Adrenal gland (tissue), 12 donors: ENCODE data around the gene ATF6B. TPM values are rescaled to one million over a fixed set of nuclear protein-coding genes. Genes with fewer than 3 reads are reported as not detected.
A peak's percentile ranks its signal among the peaks of the same experiment; 100 is the strongest.

ENCODE experiments used
- DNase-seq, 7 donors: peaks; one replicate each; pipeline ENCODE4 v3.0.0-alpha.2; 2019 to 2020
- H3K27ac ChIP-seq, 5 donors: fragments of 200-600 bp; sonication (generic) in 4 of 5; 1 replicate in 3 of 5; 2 replicates in 2 of 5; pipeline versions ENCODE4 v1.5.1 to v1.8.0; 2016 to 2020; ENCODE audit warnings: mild to moderate bottlenecking in 1 of 5
- H3K27me3 ChIP-seq: fragments of 200-600 bp; 2 replicates; pipeline ENCODE4 v1.8.0; 2021
- H3K36me3 ChIP-seq, 2 donors: fragments of 200-600 bp; replicated peaks in 1 of 2; 1 replicate in 1 of 2; 2 replicates in 1 of 2; pipeline versions ENCODE4 v1.5.1 to v1.8.0; 2018 to 2022
- H3K4me1 ChIP-seq, 2 donors: fragments of 200-600 bp; replicated peaks in 1 of 2; 1 replicate in 1 of 2; 2 replicates in 1 of 2; pipeline versions ENCODE4 v1.5.1 to v1.8.0; 2018 to 2021
- H3K4me3 ChIP-seq, 4 donors: fragments of 200-600 bp; sonication (generic) in 3 of 4; one replicate each; pipeline ENCODE4 v1.5.1; 2016 to 2018
- H3K9me3 ChIP-seq, 3 donors: fragments of 200-600 bp; sonication (generic) in 1 of 3; replicated peaks in 1 of 3; 1 replicate in 2 of 3; 2 replicates in 1 of 3; pipeline versions ENCODE4 v1.5.1 to v1.8.0; 2016 to 2021
- CTCF ChIP-seq, 6 experiments: fragments of 450-650 bp in 4 of 6; fragments of 200-600 bp in 2 of 6; sonication (generic) in 1 of 6; IDR thresholded peaks; 1 replicate in 5 of 6; 2 replicates in 1 of 6; pipeline versions ENCODE4 v1.5.1 to v1.8.0; 2016 to 2021; ENCODE audit warnings: antibody characterized with exemption in 6 of 6, mild to moderate bottlenecking in 2 of 6, moderate library complexity in 1 of 6
- POLR2A ChIP-seq, 2 donors: fragments of 450-650 bp; IDR thresholded peaks; one replicate each; pipeline ENCODE4 v1.6.1; 2017; ENCODE audit warnings: antibody characterized with exemption in 2 of 2, mild to moderate bottlenecking in 2 of 2, moderate library complexity in 1 of 2
- WGBS, 4 donors: extraction: QIAGEN DNeasy Blood & Tissue Kit in 2 of 4; methylation state at CpG; one replicate each; pipeline versions ENCODE4 v1.1.5 to v1.1.7; 2013 to 2017; 5-methylcytosine and 5-hydroxymethylcytosine counted together
- intact Hi-C, 2 donors: fragments of 100-400 bp; cut with DNase I; formaldehyde crosslinking; loops; one replicate each; pipeline versions ENCODE4 v1.14.1 to v1.15.0; 2022 to 2023
- polyA plus RNA-seq, 3 donors: library from polyadenylated mRNA; stranded (reverse); fragments of 200-250 nt in 2 of 3; fragments of 350-450 nt in 1 of 3; fragmentation: Illumina TruSeq in 1 of 3; extraction: RNeasy Lipid Tissue Mini Kit (QIAGEN cat#74804) in 1 of 3; gene quantifications; one replicate each; pipeline ENCODE4 v1.2.3, GENCODE V29; 2013 to 2014
- total RNA-seq, 9 donors: library from RNA; depleted of rRNA in 4 of 9; stranded (reverse); fragments of >200 nt in 4 of 9; fragments of 120-200 nt in 1 of 9; fragmentation: NEBNext Ultra II Directional in 1 of 9; extraction: Animal tissue kit (Norgen Biotek cat#: 25700) in 1 of 9; gene quantifications; one replicate each; pipeline versions ENCODE4 v1.1.0 to v1.2.4, GENCODE V29; 2013 to 2023
- donor health status: healthy with polysubstance abuse.
- donor health status: Bipolar disorder and iron deficiency.
- donor health status: DM: yes; HTN: yes; CAD: no.
- donor health status: DM: no; HTN: no; CAD: no.
- donor health status: DM: no; HTN: no; CAD: no.
- donor health status: DM: yes; HTN: yes; CAD: no.

ATF6B gene
- total and polyA plus RNA-seq, 12 donors, result 17.7 to 136 (median 44.2) TPM

- WGBS, 4 donors, result 18 to 24% (median 20%) methylated on average over 17 of the region's 17 CpGs
- H3K27ac ChIP-seq, result peak overlapping the region in 4 of 5 donors; percentile 15 to 67 (median 44)
- intact Hi-C loops, result loop anchor here (5.0 to 10.0 kb wide), 3 partner anchors 38 to 64 kb away; partner anchors contain the start of gene EGFL8 (in 1 of the 2)
- DNase-seq, result peak; percentile 87 to 96 (median 90)
- peaks cover 0 to 82% of the 10 kb centered on the region in 2 donors for H3K36me3 ChIP-seq
- TF ChIP-seq CTCF (IDR thresholded peaks at IDR 0.05), result peak; percentile 84 to 94 (median 90)
- TF ChIP-seq POLR2A (IDR thresholded peaks at IDR 0.05), result no peak
- H3K27me3 ChIP-seq, result no peaks in the 10 kb centered on the region
- no peaks in the 10 kb centered on the region for H3K9me3 ChIP-seq
- H3K4me1 ChIP-seq, result peaks cover 3 to 20% of the 10 kb centered on the region in 2 donors
- no peak overlapping the region for H3K4me3 ChIP-seq
Observed at GRCh38 chr6:32118782-32119628, 9.0 kb downstream of the ATF6B start.

GRCh38 chr6:32117461-32117860 lies 10.6 kb downstream of the ATF6B start:
- no peak overlapping the region for H3K4me3 ChIP-seq
- 80 to 95% (median 85%) methylated on average over 3 to 9 of the region's 9 CpGs for WGBS, 4 donors
- H3K27me3 ChIP-seq, result no peaks in the 10 kb centered on the region
- DNase-seq, result peak in 1 of 7 donors; percentile 48
- no peak for TF ChIP-seq CTCF (IDR thresholded peaks at IDR 0.05)
- TF ChIP-seq POLR2A (IDR thresholded peaks at IDR 0.05), result no peak
- intact Hi-C loops, result loop anchor here (5.0 to 10.0 kb wide), 3 partner anchors 40 to 63 kb away; partner anchors contain the start of gene EGFL8 (in 1 of the 2)
- H3K27ac ChIP-seq, result no peak overlapping the region
- H3K4me1 ChIP-seq, result peaks cover 10 to 34% of the 10 kb centered on the region in 2 donors
- no peaks in the 10 kb centered on the region for H3K9me3 ChIP-seq
- H3K36me3 ChIP-seq, result peaks cover 0 to 73% of the 10 kb centered on the region in 2 donors

GRCh38 chr6:32116674-32117073 lies 11.4 kb downstream of the ATF6B start:
- WGBS, 4 donors, result 90 to 96% (median 92%) methylated on average over 7 of the region's 7 CpGs
- Histone ChIP-seq H3K4me3 (no peak overlapping the region), H3K27ac (peak overlapping the region in 1 of 5 donors; percentile 15), H3K4me1 (peaks cover 10 to 37% of the 10 kb centered on the region in 2 donors), H3K36me3 (peaks cover 0 to 65% of the 10 kb centered on the region in 2 donors), H3K27me3 (no peaks in the 10 kb centered on the region), H3K9me3 (no peaks in the 10 kb centered on the region)
- TF ChIP-seq CTCF (IDR thresholded peaks at IDR 0.05), result peak in 5 of 6 experiments; percentile 10 to 34 (median 25)
- no peak for TF ChIP-seq POLR2A (IDR thresholded peaks at IDR 0.05)
- intact Hi-C loops, result loop anchor here (5.0 to 10.0 kb wide), 3 partner anchors 41 to 62 kb away; partner anchors contain the start of gene EGFL8 (in 1 of the 2)
- peak in 1 of 7 donors; percentile 45 for DNase-seq

GRCh38 chr6:32115623-32116022 lies 12.4 kb downstream of the ATF6B start:
- peak in 1 of 7 donors; percentile 52 for DNase-seq
- TF ChIP-seq CTCF (IDR thresholded peaks at IDR 0.05) (no peak), POLR2A (IDR thresholded peaks at IDR 0.05) (no peak)
- H3K4me1 ChIP-seq, result peaks cover 15 to 37% of the 10 kb centered on the region in 2 donors
- no peak overlapping the region for H3K4me3 ChIP-seq
- intact Hi-C loops, result loop anchor here (5.0 to 10.0 kb wide), 3 partner anchors 42 to 61 kb away; partner anchors contain the start of gene EGFL8 (in 1 of the 2)
- H3K27ac ChIP-seq, result no peak overlapping the region
- H3K9me3 ChIP-seq, result no peaks in the 10 kb centered on the region
- 70 to 78% (median 76%) methylated on average over 6 of the region's 6 CpGs for WGBS, 4 donors
- no peaks in the 10 kb centered on the region for H3K27me3 ChIP-seq
- H3K36me3 ChIP-seq, result peaks cover 0 to 55% of the 10 kb centered on the region in 2 donors
